ENCODE results near the gene IFNLR1. TPM values are rescaled to one million over a fixed set of nuclear protein-coding genes. Genes with fewer than 3 reads are reported as not detected.

IFNLR1 gene
- total and polyA plus RNA-seq, 2 donors (not counting 3 experiments of a cell fraction or from before 2014, with no cell fraction given): 0.01 TPM; not detected in 1

DNA sequence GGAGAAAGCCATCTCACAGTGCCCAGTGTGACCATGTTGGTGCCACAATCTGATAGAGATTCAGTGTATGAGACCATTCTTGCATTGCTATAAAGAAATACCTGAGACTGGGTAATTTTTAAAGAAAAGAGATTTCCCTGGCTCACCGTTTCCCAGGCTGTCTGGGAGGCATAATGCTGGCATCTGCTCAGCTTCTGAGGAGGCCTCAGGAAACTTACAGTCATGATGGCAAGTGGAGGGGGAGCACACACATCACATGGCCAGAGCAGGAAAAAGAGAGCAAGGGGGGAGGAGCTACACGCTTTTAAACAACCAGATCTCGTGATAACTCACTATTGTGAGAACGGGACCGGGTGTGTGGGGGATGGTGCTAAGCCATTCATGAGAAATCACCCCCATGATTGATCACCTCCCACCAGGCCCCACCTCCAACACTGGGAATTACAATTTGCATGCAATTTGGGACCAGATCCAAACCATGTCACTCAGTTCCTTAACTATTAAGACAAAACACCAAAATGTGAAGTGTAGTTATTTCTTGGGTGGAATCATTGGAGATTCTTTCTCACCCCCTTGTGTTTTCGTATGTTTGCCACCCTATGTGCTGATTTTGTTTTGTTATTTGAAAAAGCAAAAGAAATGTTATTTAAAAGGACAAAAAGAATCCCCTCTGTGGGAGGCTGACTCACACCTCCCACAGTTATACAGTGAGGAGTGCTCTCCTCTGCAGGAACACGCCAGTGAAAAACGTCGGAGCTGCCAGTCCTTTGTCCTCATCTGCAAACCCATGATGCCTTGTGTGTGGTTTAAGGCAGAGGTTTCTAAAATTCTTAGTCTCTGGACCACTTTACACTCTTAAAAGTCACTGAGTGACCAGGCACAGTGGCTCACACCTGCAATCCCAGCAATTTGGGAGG is 46.9 kb upstream of the IFNLR1 start:
- Histone ChIP-seq H2AFZ (ENCODE audit: low read depth, low read length) (no peak overlapping the region), H3K36me3 (ENCODE audit: control insufficient read depth in 2 of 2, extremely low read depth in 1 of 2, insufficient read depth in 2 of 2, low read length in 2 of 2) (no peaks in the 10 kb centered on the region), H3K4me3 (replicated peaks in 1 of 3; ENCODE audit: insufficient read depth in 1 of 3, low read depth in 1 of 3, low read length in 3 of 3) (no peak overlapping the region), H3K9me1 (replicated peaks; ENCODE audit: control insufficient read depth, extremely low read depth, insufficient read depth, low read length) (no peaks in the 10 kb centered on the region), H3K9me3 (replicated peaks; ENCODE audit: control insufficient read depth, insufficient read depth, low read length) (no peaks in the 10 kb centered on the region), H3K27me3 (ENCODE audit: control insufficient read depth in 2 of 2, insufficient read depth in 2 of 2, low read length in 2 of 2) (peaks cover 0 to 2% of the 10 kb centered on the region in 2 experiments), H3K27ac (ENCODE audit: insufficient read depth, low read depth, low read length) (no peak overlapping the region), H3K4me2 (ENCODE audit: insufficient read depth, low read length) (no peak overlapping the region), H3K9ac (replicated peaks; ENCODE audit: extremely low read depth, insufficient read depth, low read length) (no peak overlapping the region), H4K20me1 (replicated peaks; ENCODE audit: control insufficient read depth, extremely low read depth, insufficient read depth, low read length) (no peaks in the 10 kb centered on the region), H3K79me2 (ENCODE audit: control insufficient read depth, insufficient read depth, low read length) (no peaks in the 10 kb centered on the region), H3K4me1 (ENCODE audit: control insufficient read depth, extremely low read depth, insufficient read depth, low read length) (no peaks in the 10 kb centered on the region)
- TF ChIP-seq FOS (IDR thresholded peaks at IDR 0.05; ENCODE audit: borderline replicate concordance, insufficient read depth, low read length) (no peak), POLR2A (IDR thresholded peaks at IDR 0.05; ENCODE audit: low read depth, low read length) (no peak), EZH2 (IDR thresholded peaks at IDR 0.05; ENCODE audit: borderline replicate concordance, low read depth, low read length, severe bottlenecking) (no peak), JUN (IDR thresholded peaks at IDR 0.05; ENCODE audit: borderline replicate concordance, insufficient read depth, insufficient read length, low read depth) (no peak)
- intact Hi-C loops (cut with micrococcal nuclease) (no loop called here), dilution Hi-C loops (cut with MboI; ENCODE audit: extremely low pct_ligation_motif_present, low sequenced_read_pairs) (no loop called here)
- DNase-seq (ENCODE audit: low read depth, low spot score) (no peak), FAIRE-seq (no peak)
- BruUV-seq (replicated peaks): no TSS peak
- ChIA-PET POLR2A (no interaction called here), CTCF (no interaction called here)

DNA sequence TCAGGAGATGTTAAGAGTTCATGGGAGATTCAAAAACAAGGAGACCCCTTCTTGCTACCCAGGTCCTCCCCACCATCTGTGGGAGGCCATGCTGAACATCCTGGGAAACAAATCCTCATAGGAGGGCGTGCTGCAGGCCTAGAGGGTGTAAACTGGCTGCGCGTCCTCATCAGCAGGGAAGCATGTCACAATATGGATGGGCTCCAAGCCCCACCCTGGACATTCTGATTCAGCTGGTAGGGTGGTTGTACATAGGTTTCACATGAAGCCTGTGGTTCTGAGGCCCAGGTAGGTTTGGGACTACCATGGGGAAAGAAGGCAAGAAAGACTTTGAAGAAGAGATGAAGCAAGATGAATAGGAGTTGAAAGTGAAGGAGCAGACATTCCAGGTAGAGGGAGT is 44.6 kb upstream of the IFNLR1 start:
- ChIA-PET CTCF (no interaction called here), POLR2A (no interaction called here)
- Histone ChIP-seq H3K9me1 (replicated peaks; ENCODE audit: control insufficient read depth, extremely low read depth, insufficient read depth, low read length) (no peaks in the 10 kb centered on the region), H3K9me3 (replicated peaks; ENCODE audit: control insufficient read depth, insufficient read depth, low read length) (no peaks in the 10 kb centered on the region), H3K9ac (replicated peaks; ENCODE audit: extremely low read depth, insufficient read depth, low read length) (no peak overlapping the region), H3K27ac (ENCODE audit: insufficient read depth, low read depth, low read length) (no peak overlapping the region), H3K4me1 (ENCODE audit: control insufficient read depth, extremely low read depth, insufficient read depth, low read length) (no peaks in the 10 kb centered on the region), H2AFZ (ENCODE audit: low read depth, low read length) (no peak overlapping the region), H3K79me2 (ENCODE audit: control insufficient read depth, insufficient read depth, low read length) (no peaks in the 10 kb centered on the region), H3K27me3 (ENCODE audit: control insufficient read depth in 2 of 2, insufficient read depth in 2 of 2, low read length in 2 of 2) (peaks cover 0 to 2% of the 10 kb centered on the region in 2 experiments), H4K20me1 (replicated peaks; ENCODE audit: control insufficient read depth, extremely low read depth, insufficient read depth, low read length) (no peaks in the 10 kb centered on the region), H3K4me3 (replicated peaks in 1 of 3; ENCODE audit: insufficient read depth in 1 of 3, low read depth in 1 of 3, low read length in 3 of 3) (no peak overlapping the region), H3K36me3 (ENCODE audit: control insufficient read depth in 2 of 2, extremely low read depth in 1 of 2, insufficient read depth in 2 of 2, low read length in 2 of 2) (no peaks in the 10 kb centered on the region), H3K4me2 (ENCODE audit: insufficient read depth, low read length) (no peak overlapping the region)
- no TSS peak for BruUV-seq (replicated peaks)
- FAIRE-seq (no peak), DNase-seq (ENCODE audit: low read depth, low spot score) (no peak)
- TF ChIP-seq GATA2 (IDR thresholded peaks at IDR 0.05; ENCODE audit: insufficient read depth, insufficient read length, low read depth, low read length) (no peak), POLR2AphosphoS5 (IDR thresholded peaks at IDR 0.05; ENCODE audit: insufficient read depth, low read depth, low read length) (no peak), JUN (IDR thresholded peaks at IDR 0.05; ENCODE audit: borderline replicate concordance, insufficient read depth, insufficient read length, low read depth) (no peak), MYC (IDR thresholded peaks at IDR 0.05; ENCODE audit: low read depth, low read length) (no peak), FOS (IDR thresholded peaks at IDR 0.05; ENCODE audit: borderline replicate concordance, insufficient read depth, low read length) (no peak), EZH2 (IDR thresholded peaks at IDR 0.05; ENCODE audit: borderline replicate concordance, low read depth, low read length, severe bottlenecking) (no peak), POLR2A (IDR thresholded peaks at IDR 0.05; ENCODE audit: low read depth, low read length) (no peak)
- TF ChIP-seq, protein P1, sequence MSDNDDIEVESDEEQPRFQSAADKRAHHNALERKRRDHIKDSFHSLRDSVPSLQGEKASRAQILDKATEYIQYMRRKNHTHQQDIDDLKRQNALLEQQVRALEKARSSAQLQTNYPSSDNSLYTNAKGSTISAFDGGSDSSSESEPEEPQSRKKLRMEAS (IDR thresholded peaks at IDR 0.05; ENCODE audit: insufficient read depth, insufficient read length): no peak
- TF ChIP-seq, protein P2, sequence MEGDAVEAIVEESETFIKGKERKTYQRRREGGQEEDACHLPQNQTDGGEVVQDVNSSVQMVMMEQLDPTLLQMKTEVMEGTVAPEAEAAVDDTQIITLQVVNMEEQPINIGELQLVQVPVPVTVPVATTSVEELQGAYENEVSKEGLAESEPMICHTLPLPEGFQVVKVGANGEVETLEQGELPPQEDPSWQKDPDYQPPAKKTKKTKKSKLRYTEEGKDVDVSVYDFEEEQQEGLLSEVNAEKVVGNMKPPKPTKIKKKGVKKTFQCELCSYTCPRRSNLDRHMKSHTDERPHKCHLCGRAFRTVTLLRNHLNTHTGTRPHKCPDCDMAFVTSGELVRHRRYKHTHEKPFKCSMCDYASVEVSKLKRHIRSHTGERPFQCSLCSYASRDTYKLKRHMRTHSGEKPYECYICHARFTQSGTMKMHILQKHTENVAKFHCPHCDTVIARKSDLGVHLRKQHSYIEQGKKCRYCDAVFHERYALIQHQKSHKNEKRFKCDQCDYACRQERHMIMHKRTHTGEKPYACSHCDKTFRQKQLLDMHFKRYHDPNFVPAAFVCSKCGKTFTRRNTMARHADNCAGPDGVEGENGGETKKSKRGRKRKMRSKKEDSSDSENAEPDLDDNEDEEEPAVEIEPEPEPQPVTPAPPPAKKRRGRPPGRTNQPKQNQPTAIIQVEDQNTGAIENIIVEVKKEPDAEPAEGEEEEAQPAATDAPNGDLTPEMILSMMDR (IDR thresholded peaks at IDR 0.05; ENCODE audit: extremely low read depth in 1 of 2, insufficient read depth in 1 of 2, low read depth in 1 of 2, low read length in 2 of 2): no peak
- intact Hi-C loops (cut with micrococcal nuclease): no loop called here
- dilution Hi-C loops (cut with MboI; ENCODE audit: extremely low pct_ligation_motif_present, low sequenced_read_pairs): no loop called here

Measured in endothelial cell of umbilical vein (primary cell).